ENCODE data around the gene TLX1.

The TLX1 gene

DNA sequence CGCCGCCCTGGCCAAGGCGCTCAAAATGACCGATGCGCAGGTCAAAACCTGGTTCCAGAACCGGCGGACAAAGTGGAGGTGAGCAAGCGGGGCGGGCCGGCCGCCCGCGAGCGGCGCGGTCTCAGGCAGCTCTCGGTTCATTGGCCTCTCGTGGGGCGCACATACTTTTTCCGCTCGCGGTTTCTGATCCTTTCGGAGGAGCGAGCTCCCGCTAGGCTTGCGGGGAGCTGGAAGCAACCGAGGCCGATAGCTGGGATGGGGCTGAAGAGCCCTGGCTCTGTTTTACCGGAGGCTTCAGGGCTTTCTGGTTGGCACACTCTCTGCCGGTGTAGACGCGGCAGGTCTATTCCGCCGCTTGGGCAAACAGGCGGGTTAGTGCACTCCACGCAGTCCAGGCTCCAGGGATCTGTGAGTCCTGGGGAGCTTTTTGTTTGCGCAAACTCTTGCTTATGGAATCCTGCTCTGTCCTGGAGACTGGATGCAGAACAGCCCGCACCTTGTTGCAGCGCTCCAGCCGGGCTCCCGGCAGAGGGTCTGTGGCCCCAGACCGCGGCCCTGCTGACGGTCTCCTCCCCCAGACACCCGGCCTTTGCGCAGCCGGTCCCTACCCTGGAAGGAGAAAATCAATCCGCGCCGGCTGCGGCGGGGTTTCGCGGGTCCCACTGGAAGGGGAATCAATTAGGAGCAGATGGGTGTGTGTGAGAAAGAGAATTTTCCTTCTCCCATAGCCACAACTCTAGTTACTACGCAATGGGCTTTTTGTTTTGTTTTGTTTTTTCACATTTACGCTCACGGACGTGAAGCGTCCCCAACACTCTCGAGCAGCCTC is 3.4 kb downstream of the TLX1 start:
- DNase-seq = no peak

DNA sequence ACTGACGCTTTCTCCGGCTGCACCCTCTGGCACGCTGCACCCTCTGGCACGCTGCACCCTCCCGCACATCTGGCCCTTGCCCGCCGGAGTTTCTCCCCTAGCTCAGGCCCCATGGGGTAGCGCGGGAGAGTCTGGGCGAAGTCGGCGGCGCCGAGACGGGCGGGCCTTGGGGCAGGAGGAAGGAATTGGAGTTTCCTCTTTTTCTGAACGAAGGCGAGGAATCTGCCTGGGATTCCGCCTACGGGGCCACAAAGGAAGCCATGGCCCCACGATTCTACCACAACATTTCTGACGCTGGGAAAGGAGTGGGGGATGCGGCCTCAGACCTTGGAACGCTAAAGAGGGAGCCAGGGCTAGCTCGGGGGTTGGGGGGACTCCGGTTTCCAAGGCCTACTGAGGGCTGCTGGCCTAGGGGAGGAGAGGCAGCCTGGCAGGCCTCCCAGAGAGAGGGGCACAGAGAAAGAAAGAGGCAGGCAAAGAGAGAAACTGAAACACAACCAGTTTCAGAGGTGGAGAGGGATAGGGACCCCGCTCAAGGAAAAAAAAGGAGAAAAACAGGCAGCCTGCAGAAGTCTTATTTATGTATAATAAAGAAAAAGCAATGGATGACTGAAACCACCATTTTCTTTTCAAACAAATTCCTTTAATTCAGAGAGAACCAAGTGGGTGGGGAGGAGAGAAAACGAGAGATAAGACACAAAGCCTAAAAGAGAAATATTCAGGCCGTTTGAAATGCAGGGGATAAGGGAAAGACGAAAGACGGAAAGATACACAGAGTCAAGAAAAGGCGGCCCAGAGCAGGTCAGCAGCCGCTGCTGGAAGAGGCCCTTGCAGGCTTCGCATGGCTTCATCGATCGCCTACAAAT is 4.3 kb downstream of the TLX1 start:
- no peak for DNase-seq

DNA sequence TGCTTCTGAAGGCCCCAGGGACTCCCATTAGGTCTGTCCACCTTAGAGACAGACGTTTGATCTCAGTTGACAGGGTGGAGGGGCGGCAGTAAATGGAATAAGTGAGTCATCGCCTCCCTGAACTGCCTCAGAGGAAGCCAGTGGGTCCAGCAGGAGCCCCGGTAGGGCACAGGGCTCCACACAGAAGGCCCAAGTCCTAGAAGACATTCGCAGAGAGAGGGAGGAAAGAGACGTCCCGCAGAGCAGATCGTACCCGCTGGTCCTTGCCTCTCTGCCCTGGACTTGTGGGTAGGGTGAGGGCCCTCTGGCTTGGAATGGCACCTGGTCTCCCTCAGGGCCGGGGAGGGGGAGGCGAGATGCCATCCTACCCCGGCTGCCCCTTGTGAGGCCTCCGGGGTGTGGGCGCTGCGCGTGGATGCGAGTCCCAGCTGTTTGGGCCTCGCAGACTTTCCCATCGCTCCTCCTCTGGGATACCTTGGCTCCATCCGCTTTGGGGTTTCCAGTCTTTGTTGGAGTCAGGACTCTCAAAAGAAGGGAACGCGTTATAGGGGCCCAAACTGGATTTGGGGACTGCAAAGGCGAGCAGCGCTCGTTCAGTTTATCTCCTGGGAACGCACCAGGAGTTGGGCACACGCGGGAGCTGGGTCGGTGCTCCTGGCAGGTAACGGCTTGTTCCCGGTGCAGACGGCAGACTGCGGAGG is 5.1 kb downstream of the TLX1 start:
- DNase-seq = peak; percentile 32

DNA sequence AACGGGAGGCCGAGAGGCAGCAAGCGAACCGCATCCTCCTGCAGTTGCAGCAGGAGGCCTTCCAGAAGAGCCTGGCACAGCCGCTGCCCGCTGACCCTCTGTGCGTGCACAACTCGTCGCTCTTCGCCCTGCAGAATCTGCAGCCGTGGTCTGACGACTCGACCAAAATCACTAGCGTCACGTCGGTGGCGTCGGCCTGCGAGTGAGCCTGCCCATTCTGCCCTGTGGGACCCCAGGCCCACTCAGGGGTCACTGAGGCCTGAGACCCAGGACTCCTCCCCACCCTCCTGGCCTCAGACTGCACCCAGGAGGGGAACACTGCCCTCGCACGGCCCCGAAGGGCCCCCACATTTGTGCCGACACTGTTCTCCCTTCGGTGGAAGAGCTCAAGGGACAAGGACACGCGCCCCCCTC is 5.6 kb downstream of the TLX1 start:
- no peak for DNase-seq

DNA sequence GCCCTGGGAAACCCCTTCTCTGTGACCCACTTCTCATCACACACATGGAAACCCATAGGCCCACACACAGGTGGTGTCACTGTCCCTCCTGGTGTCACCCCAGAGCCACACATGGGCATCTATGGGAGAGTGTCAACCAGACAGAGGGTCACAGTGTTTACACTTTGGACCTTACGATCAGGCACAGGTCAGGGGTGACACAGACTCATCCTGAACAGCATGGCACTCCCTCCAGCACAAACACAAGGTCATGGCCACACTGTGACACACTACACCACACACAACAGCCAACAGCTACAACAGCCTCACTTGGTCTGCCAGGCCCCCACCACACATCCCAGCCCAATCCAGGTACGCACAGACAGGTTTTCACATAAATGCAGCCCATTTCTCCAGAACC is 6.2 kb downstream of the TLX1 start:
- DNase-seq = no peak

DNA sequence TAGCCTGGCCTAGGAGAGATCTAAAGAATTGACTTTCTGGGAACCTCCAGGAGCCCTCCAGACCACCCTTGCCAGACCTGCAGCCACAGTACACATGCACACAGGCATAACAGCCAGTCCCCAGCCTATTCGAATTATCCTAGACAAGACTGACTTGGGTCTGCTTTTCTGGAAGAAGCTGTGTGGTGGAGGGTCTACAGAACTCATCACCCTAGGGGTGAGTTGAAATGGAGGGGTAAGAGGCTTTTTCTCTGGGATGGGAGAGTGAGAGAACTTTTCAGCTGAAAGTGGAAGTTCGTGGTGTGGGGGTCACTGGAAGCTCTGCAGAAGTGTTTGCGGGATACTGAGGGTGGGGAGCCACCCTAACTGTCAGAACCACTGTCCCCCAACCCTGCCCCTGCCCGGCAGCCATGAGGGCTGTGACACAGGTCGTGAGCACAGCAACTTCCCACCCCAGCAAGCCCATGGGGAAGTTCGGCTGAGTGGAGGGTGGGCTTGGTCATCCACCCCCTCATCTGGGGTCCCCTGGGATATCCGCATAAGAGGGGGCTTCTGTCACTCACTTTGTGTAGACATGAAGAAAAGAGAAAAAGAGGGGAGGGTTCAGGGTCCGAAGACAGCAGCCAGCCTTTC is 7.8 kb downstream of the TLX1 start:
- DNase-seq = no peak

DNA sequence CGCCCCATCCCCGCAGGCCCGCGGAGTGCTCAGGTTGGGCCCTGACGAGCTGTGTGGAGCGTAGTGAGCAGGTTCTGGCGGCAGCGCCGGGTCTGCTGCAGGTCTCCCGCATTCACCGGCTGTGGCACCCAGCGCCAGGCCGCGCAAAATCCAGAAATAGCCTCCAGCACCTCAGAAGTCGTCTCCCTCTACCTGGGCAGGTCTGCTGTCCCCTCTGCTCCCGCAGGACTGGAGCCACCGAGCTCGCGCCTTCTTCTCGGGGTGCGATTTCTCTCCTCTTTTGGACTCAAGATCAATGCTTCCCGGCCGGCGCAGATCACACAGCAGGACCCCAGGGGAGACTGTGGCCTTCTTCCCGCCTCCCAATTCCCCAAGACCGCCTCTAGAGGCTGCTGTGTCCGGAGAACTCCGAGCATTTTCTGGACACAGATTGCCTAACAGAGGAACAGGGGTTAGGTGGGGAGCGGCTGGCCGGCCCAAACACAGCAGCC is 8.4 kb downstream of the TLX1 start:
- peak; percentile 8 for DNase-seq

DNA sequence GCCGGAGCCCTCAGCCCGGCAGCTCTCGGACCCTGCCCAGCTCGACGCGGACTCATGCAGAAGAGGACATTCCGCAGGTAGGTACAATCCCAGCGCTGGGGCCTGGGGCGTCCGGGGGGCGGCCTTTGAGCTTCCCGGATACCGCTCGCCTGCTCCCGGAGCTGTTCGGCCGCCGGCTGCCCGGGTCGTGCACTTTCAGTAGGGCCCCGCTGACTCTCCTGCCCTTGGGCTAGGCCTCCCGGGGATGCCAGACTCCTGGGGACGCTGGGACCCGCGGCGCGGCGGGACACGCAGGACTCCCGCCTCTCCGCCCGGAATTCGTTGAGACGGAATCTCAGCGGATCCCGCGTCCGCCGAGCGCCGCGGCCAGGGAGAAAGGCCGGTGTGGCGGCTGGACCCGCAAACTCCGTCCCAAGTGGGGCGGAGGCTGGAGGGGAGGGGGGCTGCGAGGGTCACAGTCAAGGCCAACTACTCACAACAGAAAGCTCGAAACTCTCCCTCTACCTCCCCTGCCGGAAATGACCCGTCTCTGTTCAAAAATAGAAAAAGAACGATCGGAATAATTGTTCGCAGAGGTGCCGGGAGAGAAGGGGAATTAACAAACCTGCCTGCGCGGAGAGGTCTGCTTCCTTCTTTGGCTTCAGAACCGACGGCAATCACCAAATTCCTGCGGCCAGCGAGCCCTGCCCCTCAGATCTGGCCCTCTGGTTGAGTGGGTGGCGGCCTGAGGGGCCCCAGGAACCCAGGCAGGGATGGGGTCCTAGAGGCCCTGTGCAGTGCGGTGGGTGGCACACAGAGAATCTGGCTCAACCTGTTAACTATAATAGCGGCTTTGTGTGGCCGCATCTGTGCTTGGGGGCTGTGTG is 9.2 kb downstream of the TLX1 start:
- no peak for DNase-seq

DNA sequence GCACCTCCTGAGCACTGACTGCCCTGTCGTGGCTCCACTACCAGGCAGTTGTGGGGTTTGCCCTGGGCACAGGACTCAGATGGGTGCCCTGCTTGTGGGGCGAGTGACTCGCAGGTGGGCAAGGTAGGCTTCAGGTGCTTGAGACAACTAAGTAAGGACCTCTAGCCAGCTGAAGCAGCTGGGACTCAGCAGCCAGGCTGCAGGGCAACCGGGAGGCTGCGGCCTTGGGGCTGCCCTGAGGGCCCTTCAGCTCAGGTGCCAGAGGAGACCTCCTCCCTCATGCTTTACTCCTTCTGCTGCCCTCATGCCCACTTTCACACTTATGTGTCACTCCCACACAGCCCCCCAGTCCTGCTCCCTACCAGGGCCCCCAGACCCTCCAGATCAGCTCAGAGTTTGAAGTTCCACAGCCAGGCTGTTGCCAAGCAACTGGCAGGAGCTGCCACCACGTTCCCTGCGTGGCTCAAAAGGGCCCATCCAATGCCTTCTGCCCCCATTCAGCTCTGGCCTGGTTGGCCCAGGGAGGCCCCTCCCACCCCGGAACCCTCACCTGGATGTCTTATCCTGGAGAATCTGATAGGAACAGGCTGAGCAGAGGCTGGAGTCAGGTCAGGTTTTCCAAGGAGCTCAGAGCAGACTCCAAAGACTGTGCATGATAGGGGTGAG is 10.0 kb downstream of the TLX1 start:
- no peak for DNase-seq

DNA sequence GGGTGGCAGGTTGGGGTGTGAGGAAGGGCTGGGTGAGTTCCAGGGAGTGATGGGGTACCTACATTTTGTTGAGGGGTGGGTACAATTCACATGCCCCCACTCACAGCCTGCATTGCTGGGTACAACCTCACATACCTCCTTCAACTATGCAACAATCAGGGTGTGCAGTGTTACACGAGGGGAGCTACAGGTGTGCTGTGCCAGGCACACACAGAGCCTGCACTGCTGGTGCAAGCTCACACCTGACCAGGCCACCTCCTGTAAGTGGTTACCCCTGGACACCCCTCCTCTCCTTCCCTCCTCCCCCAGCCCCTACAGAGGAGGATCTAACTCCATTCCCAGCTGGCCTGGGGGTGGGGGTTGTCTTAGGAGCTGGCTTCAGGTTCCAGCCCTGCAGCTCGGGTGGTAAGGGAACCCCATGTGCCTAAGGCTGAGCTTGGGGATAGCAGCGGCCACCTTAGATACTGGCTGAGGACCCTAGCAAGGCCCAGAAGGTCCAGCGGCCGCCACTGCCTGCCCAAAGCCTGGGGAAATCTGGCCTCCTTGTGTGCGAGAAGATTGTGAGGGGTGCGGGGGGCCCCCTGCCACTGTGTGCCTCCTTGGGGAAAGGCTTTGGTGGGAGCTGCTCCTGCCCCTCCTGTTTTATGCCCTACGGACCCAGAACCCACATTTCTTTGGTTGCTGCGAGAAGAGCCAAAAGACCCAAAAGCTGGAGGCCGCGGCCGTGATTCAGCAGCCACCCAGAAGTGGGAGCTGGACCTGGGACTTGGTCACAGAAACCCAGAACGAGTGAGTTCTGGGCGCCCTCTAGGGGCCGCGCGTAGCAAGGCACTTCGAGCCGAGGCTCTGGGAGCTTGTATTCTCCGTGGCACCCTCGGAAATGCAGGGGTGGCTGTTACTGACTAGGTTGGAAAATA is 10.8 kb downstream of the TLX1 start:
- DNase-seq = peak; percentile 94

DNA sequence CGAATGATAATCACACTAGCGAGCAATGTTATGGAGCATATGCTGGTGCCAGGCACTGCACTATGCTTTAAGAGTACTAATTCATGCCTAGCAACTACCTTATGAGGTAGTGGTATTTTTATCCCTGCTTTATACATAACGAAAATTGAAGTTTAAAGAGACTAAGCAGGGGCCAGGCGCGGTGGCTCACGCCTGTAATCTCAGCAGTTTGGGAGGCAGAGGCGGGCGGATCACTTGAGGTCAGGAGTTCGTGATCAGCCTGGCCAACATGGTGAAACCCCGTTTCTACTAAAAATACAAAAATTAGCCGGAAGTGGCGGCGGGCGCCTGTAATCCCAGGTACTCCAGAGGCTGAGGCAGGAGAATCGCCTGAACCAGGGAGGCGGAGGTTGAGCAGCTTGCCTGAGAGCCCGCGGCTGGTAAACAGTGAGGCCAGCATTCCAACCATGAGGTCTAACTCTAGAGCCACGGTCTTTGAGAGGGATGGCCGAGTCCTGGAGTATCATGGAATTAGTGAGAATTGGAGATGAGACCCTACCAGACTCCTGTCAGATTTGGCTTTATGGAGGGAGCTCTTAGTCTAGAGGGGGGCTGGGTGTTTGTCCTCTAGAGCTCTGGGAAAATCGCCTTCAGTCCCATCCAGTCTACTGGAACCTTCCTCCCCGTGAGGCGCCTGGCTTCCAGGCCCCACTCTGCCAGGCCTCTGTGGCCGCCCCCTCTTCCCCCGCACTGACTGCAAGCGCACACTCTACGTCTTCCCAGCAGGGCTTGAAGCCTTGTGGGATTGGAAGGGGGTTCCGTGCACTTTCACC is 11.6 kb downstream of the TLX1 start:
- DNase-seq = no peak

DNA sequence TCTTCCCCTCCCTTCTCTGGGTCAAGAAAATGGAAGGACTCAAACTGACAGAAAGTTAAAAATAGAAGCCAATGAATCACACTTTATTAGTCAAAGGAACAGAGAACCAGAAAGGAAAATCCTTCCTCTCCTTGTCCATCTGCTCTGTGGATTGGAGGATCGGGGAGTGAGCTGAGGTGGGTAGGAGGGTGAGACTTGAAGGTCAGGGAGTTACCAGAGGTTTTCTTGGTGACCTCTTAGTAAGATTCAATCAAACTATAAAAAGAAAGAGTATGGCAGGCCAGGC is 12.2 kb downstream of the TLX1 start:
- DNase-seq = no peak

DNA sequence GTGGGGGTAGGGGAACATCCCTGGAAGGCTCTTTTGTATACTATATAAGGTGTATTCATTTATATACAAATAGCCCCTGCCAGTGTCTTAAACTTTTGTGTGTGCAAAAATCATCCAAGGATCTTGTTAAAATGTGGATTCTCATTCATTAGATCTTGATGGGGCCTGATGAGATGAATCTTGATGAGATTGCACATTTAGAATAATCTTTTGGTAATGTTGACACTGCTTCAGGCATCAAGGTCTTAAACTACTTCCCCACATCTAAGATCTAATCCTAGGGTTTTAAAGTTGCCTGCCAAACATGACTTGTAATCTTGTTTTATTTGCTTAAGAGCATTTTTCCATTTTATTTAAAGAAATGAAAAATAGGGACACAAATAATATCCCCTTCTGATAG is 13.0 kb downstream of the TLX1 start:
- DNase-seq = no peak

DNA sequence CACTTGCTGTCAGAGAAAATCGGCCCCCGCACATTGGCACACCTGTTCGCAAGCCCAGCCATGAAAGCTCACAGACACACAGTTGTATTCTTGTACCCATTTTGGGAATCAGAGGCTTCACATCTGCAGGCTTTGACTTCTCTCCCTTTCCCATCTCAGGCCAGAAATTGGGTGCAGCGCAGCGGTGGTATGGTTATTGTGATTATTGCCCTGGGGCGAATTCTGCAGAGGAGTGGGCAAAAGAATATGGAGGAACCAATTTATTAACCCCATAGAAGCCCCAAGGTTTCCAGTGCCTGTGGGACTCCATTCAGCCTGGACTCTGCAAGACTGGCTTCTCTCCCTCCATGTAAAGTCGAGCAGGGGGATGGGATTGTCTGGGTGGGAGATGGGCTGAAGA is 14.0 kb downstream of the TLX1 start:
- DNase-seq = no peak

DNA sequence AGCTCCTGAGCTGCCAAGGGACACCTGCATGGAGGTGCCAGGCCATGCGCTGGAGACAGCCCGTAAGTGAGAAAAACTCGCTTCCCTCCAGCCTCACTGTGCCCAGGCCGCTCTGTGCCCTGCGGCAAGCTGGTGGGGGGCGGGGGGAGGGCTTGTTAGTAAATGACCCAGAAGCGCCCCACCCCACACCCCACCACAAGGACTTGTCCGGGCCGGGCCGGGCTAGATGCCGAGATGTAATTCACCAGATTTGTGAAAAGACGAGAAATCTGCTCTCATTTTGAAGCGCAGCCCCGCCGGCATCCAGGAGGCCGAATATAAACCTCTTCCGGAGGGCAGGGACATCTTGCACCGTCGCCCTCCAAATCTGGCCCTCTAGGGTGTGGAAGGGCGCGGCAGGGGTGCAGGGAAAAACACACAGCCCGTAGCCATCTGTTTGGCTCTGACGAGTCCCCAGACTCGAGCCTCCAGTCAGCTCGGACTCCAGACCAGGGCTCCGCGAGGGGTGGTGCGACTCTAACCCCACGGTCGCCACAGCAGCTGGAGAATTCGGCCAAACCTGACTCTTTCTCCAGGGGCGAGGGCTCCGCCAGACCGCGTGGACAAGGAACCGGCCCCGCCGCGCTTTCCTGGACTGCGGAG is 14.8 kb downstream of the TLX1 start:
- no peak for DNase-seq

DNA sequence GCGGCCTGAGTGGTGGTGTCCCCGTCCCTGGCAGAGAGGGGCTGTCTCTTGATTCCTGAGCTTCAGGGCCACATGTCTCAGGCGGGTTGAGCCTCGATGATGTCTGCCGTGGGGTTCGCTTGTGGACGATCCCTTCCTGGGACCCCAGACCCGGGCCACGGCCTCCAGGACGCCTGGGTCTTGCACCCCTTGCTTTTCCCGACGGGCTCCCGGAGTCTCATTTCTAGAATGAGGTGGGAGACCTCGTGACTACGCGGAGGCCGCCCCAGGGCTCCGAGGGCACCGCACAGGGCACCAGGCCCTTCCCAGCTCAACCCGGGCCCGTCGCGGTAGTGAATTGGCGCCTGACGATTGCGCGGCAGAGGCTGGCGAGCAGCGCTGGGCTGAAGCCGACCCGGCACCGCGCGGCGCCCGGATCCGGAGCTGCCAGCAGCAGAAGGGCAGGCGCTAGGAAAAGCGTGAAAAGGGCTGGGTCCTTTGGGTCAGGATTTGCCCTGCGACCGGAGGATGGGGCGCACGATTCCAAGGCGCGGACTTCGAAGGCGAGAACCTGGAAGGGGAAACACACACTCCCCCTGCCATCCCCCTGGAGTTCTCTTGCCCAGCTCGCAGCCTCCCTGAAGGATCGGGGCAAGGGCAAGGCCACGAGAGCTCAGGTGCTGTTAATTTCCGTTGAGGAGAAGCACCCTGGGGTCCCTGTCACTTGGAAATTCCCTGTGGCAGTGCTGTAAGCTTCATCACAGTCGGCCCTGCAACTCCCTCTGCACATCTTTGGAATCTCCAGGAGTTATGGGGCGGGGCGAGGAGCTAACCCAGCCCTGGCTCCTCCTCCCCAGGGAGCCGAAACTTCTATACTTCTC is 15.5 kb downstream of the TLX1 start:
- no peak for DNase-seq

DNA sequence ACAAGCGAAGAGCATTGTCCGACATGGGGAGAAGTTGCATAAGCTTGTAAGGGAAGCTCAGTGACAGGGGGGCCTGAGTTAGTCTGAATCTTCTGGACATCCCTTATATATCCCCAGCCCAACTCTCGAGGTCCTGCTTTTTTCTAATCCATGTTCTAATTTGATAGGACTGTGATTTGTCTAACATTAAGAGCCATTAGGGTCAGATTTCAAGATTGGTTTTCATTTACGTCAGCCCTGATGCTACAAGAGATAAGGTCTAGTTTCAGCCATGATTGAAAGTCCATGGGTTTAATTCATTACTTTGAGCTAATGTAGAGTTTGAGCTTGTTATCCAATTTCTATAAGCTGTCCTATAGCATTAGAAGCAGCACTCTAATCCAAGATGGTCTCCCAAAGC is 20.3 kb downstream of the TLX1 start:
- no peak for DNase-seq

DNA sequence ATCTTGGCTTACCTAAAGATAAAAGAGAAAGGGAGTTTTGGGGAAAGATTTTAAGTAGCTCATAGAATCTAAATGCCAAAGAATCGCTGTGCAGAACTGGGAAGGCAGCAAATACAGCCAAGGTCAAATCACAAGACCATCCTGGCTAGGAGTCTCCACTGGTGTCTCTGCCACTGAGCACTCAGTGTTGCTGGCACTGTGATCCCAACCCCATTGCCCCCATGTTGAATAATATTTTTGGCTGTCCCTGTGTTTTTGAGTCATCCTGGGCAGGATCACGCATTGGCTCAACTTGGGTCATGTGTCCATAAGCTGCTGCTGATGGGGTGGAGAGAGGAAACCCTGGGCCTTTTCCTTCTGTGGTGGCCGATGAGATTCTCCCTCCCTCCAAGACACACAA is 21.2 kb downstream of the TLX1 start:
- no peak for DNase-seq

Measured in OCI-M1 (cell line).